Measurements from ENCODE around the gene DHRS3. TPM values are rescaled to one million over a fixed set of nuclear protein-coding genes. Genes with fewer than 3 reads are reported as not detected.

The DHRS3 gene
- polyA plus RNA-seq, 1 of the 3 experiments (the other 2 are of a cell fraction) = 44.8 TPM

- Histone ChIP-seq H3K9me3 (no peaks in the 10 kb centered on the region), H4K20me1 (ENCODE audit: insufficient read depth) (no peaks in the 10 kb centered on the region), H3K4me1 (ENCODE audit: control insufficient read depth in 1 of 2, insufficient read depth in 2 of 2, low read depth in 1 of 2, low read length in 1 of 2) (peaks cover 0 to 6% of the 10 kb centered on the region in 2 experiments; a peak in 1 of 4 replicates), H3K4me2 (no peak overlapping the region), H3K9ac (no peak overlapping the region), H3K27me3 (ENCODE audit: insufficient read depth) (no peaks in the 10 kb centered on the region), H3K4me3 (ENCODE audit: low read depth in 2 of 2, low read length in 1 of 2) (no peak overlapping the region), H3K36me3 (replicated peaks in 1 of 2; ENCODE audit: control insufficient read depth in 1 of 2, insufficient read depth in 2 of 2, low read length in 1 of 2) (peaks cover 0 to 25% of the 10 kb centered on the region in 2 experiments), H3F3A (replicated peaks; ENCODE audit: insufficient read depth) (peaks cover 5% of the 10 kb centered on the region), H3K9me2 (no peaks in the 10 kb centered on the region), H2AFZ (ENCODE audit: low read depth) (no peak overlapping the region), H3K27ac (ENCODE audit: low read depth in 2 of 2, low read length in 1 of 2) (no peak overlapping the region), H3K79me2 (ENCODE audit: insufficient read depth) (no peaks in the 10 kb centered on the region)
- TF ChIP-seq POLR2AphosphoS5 (IDR thresholded peaks at IDR 0.05; ENCODE audit: low read depth, low read length) = no peak
- no peak for TF ChIP-seq EP300 (IDR thresholded peaks at IDR 0.05; ENCODE audit: borderline replicate concordance in 1 of 2, low read depth in 1 of 2, low read length in 1 of 2)
- TF ChIP-seq GATA2 (CRISPR knock-in tag; IDR thresholded peaks at IDR 0.05) = no peak
- no peak for TF ChIP-seq RCOR1 (IDR thresholded peaks at IDR 0.05; ENCODE audit: low read length)
- no peak for TF ChIP-seq FOXM1 (IDR thresholded peaks at IDR 0.05; ENCODE audit: low read depth)
- TF ChIP-seq SMC3 (IDR thresholded peaks at IDR 0.05; ENCODE audit: low read depth, low read length) = no peak
- no peak for TF ChIP-seq FOSL2 (IDR thresholded peaks at IDR 0.05; ENCODE audit: borderline replicate concordance, low read depth)
- TF ChIP-seq ELF1 (IDR thresholded peaks at IDR 0.05) = no peak
- TF ChIP-seq JUND (IDR thresholded peaks at IDR 0.05) = no peak
- TF ChIP-seq RAD21 (IDR thresholded peaks at IDR 0.05; ENCODE audit: low read length) = no peak
- TF ChIP-seq RXRA (IDR thresholded peaks at IDR 0.05; ENCODE audit: borderline replicate concordance, low read depth) = no peak
- no peak for TF ChIP-seq GABPA (IDR thresholded peaks at IDR 0.05; ENCODE audit: low read depth)
- no peak for TF ChIP-seq PBX3 (IDR thresholded peaks at IDR 0.05)
- TF ChIP-seq REST (IDR thresholded peaks at IDR 0.05; ENCODE audit: low read depth, low read length) = no peak
- no peak for DNase-seq
- WGBS (ENCODE audit: low lambda C conversion rate) = 94% methylated on average over 4 of the region's 5 CpGs
- ChIA-PET POLR2A (no interaction called here), CTCF (no interaction called here)
These were observed 47.7 kb downstream of the DHRS3 start for GRCh38 chr1:12570291-12570690.
